Suprapubic skin (tissue), 4 donors: ENCODE results near the gene NDUFB5.

ENCODE experiments used
- CTCF ChIP-seq, 2 donors: fragments of 200-600 bp in 1 of 2; fragments of 450-650 bp in 1 of 2; sonication (generic) in 1 of 2; IDR thresholded peaks; one replicate each; pipeline ENCODE4 v1.5.1; 2016 to 2019; ENCODE audit warnings: antibody characterized with exemption in 2 of 2, mild to moderate bottlenecking in 1 of 2, moderate library complexity in 1 of 2
- EP300 ChIP-seq: sonication (generic); formaldehyde crosslinking; IDR thresholded peaks from one replicate; pipeline ENCODE4 v1.6.1; 2017; ENCODE audit warnings: antibody characterized with exemption
- POLR2AphosphoS5 ChIP-seq, 3 donors: sonication (generic); formaldehyde crosslinking; IDR thresholded peaks; one replicate each; pipeline ENCODE4 v1.6.1; 2017; ENCODE audit warnings: antibody characterized with exemption in 3 of 3

GRCh38 chr3:179591313-179591712 is 13.3 kb upstream of the NDUFB5 start:
- TF ChIP-seq CTCF (IDR thresholded peaks at IDR 0.05) (no peak), EP300 (no peak), POLR2AphosphoS5 (IDR thresholded peaks at IDR 0.05) (no peak)
